ENCODE measurements around the gene SLA2. TPM values are rescaled to one million over a fixed set of nuclear protein-coding genes. Genes with fewer than 3 reads are reported as not detected.
"Not testable (repeated sequence)": the region's sequence is repeated elsewhere in the genome, so short reads cannot be mapped to it uniquely, and the experiment has no call there.

Gene SLA2
- total RNA-seq, 1 donor from 2014 or later, result 0.30 TPM

- DNase-seq (ENCODE audit: missing footprints) (no peak), ATAC-seq (no peak)
- intact Hi-C loops (cut with DNase I), result no loop called here
These were observed 60.4 kb downstream of the SLA2 start for GRCh38 chr20:36585410-36586125.

GRCh38 chr20:36584018-36584481 is 61.9 kb downstream of the SLA2 start:
- ATAC-seq (no peak), DNase-seq (ENCODE audit: missing footprints) (no peak)
- intact Hi-C loops (cut with DNase I), result no loop called here

- intact Hi-C loops (cut with DNase I), result no loop called here
- ATAC-seq, result no peak
- DNase-seq (ENCODE audit: missing footprints), result no peak
These were observed 63.2 kb downstream of the SLA2 start for GRCh38 chr20:36582821-36583220.

GRCh38 chr20:36582322-36582721 is 63.7 kb downstream of the SLA2 start:
- ATAC-seq, result no peak
- intact Hi-C loops (cut with DNase I), result no loop called here

GRCh38 chr20:36579996-36580545 is 65.9 kb downstream of the SLA2 start:
- intact Hi-C loops (cut with DNase I), result no loop called here
- ATAC-seq (no peak), DNase-seq (ENCODE audit: missing footprints) (no peak)

More at GRCh38 chr20:36582322-36582721, 63.7 kb downstream of the SLA2 start:
- no peak for DNase-seq (ENCODE audit: missing footprints)

- ATAC-seq, result no peak
- DNase-seq (ENCODE audit: missing footprints), result no peak
- intact Hi-C loops (cut with DNase I), result no loop called here
These were observed 67.5 kb downstream of the SLA2 start for GRCh38 chr20:36578356-36579041.

- ATAC-seq (no peak), DNase-seq (ENCODE audit: missing footprints) (no peak)
- intact Hi-C loops (cut with DNase I), result no loop called here
These were observed 69.9 kb downstream of the SLA2 start for GRCh38 chr20:36576081-36576445.

- intact Hi-C loops (cut with DNase I), result loop anchor here (5.0 kb wide), 1 partner anchor 33 kb away; the partner anchor contains the start of gene RAB5IF
- ATAC-seq (peak; percentile 29), DNase-seq (ENCODE audit: missing footprints) (peak; percentile 71)
These were observed 71.4 kb downstream of the SLA2 start for GRCh38 chr20:36574366-36575135.

- intact Hi-C loops (cut with DNase I), result loop anchor here (5.0 kb wide), 1 partner anchor 33 kb away; the partner anchor contains the start of gene RAB5IF
These were observed 72.1 kb downstream of the SLA2 start for GRCh38 chr20:36573798-36574365.

GRCh38 chr20:36573103-36573797 is 72.7 kb downstream of the SLA2 start, which contains the start of gene TGIF2:
Gene TGIF2, plus strand, starts transcription at chr20:36573597. Its CDS starts 5,178 bp downstream, at chr20:36578775.
- ATAC-seq, result peak; percentile 85
- intact Hi-C loops (cut with DNase I), result loop anchor here (5.0 kb wide), 1 partner anchor 34 kb away; the partner anchor contains the start of gene RAB5IF
- DNase-seq (ENCODE audit: missing footprints), result peak; percentile 85

More at GRCh38 chr20:36573798-36574365, 72.1 kb downstream of the SLA2 start:
- peak; percentile 72 for DNase-seq (ENCODE audit: missing footprints)
- ATAC-seq, result peak; percentile 11

- intact Hi-C loops (cut with DNase I), result loop anchor here (5.0 kb wide), 1 partner anchor 35 kb away; the partner anchor contains the start of gene RAB5IF
- ATAC-seq, result no peak
- no peak for DNase-seq (ENCODE audit: missing footprints)
These were observed 73.3 kb downstream of the SLA2 start for GRCh38 chr20:36572701-36573102.

GRCh38 chr20:36571564-36572504 is 74.2 kb downstream of the SLA2 start:
- ATAC-seq (no peak), DNase-seq (ENCODE audit: missing footprints) (no peak)
- intact Hi-C loops (cut with DNase I), result loop anchor here (5.0 kb wide), 1 partner anchor 35 kb away; the partner anchor contains the start of gene RAB5IF

GRCh38 chr20:36569847-36570429 is 76.1 kb downstream of the SLA2 start:
- DNase-seq (ENCODE audit: missing footprints), result no peak
- ATAC-seq, result no peak
- intact Hi-C loops (cut with DNase I), result loop anchor here (5.0 kb wide), 1 partner anchor 37 kb away; the partner anchor contains the start of gene RAB5IF

- intact Hi-C loops (cut with DNase I), result no loop called here
- DNase-seq (ENCODE audit: missing footprints) (no peak), ATAC-seq (no peak)
These were observed 80.5 kb downstream of the SLA2 start for GRCh38 chr20:36565520-36565919.

GRCh38 chr20:36564726-36565121 is 81.3 kb downstream of the SLA2 start:
- not testable (repeated sequence) for DNase-seq (ENCODE audit: missing footprints)

GRCh38 chr20:36564078-36564725 is 81.8 kb downstream of the SLA2 start:
- intact Hi-C loops (cut with DNase I); DNase-seq (ENCODE audit: missing footprints); ATAC-seq: not testable (repeated sequence)

More at GRCh38 chr20:36564726-36565121, 81.3 kb downstream of the SLA2 start:
- ATAC-seq; intact Hi-C loops (cut with DNase I): not testable (repeated sequence)

Measured in Right ventricle myocardium inferior (tissue), 1 donor.